K562 (cell line): ENCODE results near the gene RALGPS1. TPM values are rescaled to one million over a fixed set of nuclear protein-coding genes. Genes with fewer than 3 reads are reported as not detected.

ENCODE experiments used
- ARID2 ChIP-seq: fragments of 450-650 bp; IDR thresholded peaks from 2 replicates; pipeline ENCODE4 v1.6.1; 2017; ENCODE audit warnings: antibody characterized with exemption, mild to moderate bottlenecking
- ATF7 ChIP-seq: fragments of 450-650 bp; IDR thresholded peaks from 2 replicates; pipeline ENCODE4 v1.7.1; 2014; ENCODE audit warnings: mild to moderate bottlenecking, moderate library complexity
- DDX20 ChIP-seq: fragments of 450-650 bp; IDR thresholded peaks from 2 replicates; pipeline ENCODE4 v1.6.1; 2016; ENCODE audit warnings: missing genetic modification characterization, low read depth, mild to moderate bottlenecking, missing compliant biosample characterization, moderate library complexity
- FOXK1 ChIP-seq: sonication (generic); formaldehyde crosslinking; IDR thresholded peaks from 2 replicates; pipeline ENCODE4 v1.8.0; 2022; ENCODE audit warnings: missing genetic modification reagents, mild to moderate bottlenecking, borderline replicate concordance
- MTA3 ChIP-seq: fragments of 450-650 bp; formaldehyde crosslinking; IDR thresholded peaks from 2 replicates; pipeline ENCODE4 v1.6.1; 2017; ENCODE audit warnings: mild to moderate bottlenecking, borderline replicate concordance
- NCOA2 ChIP-seq, 2 experiments: fragments of 450-650 bp; IDR thresholded peaks; 2 replicates each; pipeline ENCODE4 v1.6.1; 2018; ENCODE audit warnings: mild to moderate bottlenecking in 2 of 2, moderate library complexity in 1 of 2; ENCODE audit not compliant: partially characterized antibody in 2 of 2
- NEUROD1 ChIP-seq: fragments of 150-350 bp; IDR thresholded peaks from 2 replicates; pipeline ENCODE4 v1.6.1; 2014; ENCODE audit warnings: borderline replicate concordance, low read length, low read depth; ENCODE audit not compliant: partially characterized antibody
- RUNX1 ChIP-seq: sonication (generic); IDR thresholded peaks from 2 replicates; pipeline ENCODE4 v1.6.1; 2016; ENCODE audit warnings: antibody characterized with exemption, low read depth
- SAP30 ChIP-seq: fragments of 200-600 bp; sonication (generic); IDR thresholded peaks from 2 replicates; pipeline ENCODE4 v1.6.1; 2012; ENCODE audit warnings: borderline replicate concordance, low read depth, mild to moderate bottlenecking, moderate library complexity, low read length, control low read depth, inconsistent platforms; ENCODE audit not compliant: insufficient read depth, poor library complexity, severe bottlenecking
- SMAD4 ChIP-seq: fragments of 250-450 bp; sonication (Bioruptor Pico); conservative IDR thresholded peaks from 2 replicates; pipeline ENCODE4 v1.8.0; 2021; ENCODE audit warnings: inconsistent platforms, mild to moderate bottlenecking, moderate library complexity
- SMC3 ChIP-seq: conservative IDR thresholded peaks from 2 replicates; pipeline ENCODE4 v1.6.1; 2011; ENCODE audit warnings: low read depth, low read length, improper control_type of control experiment; ENCODE audit not compliant: insufficient read depth
- TARDBP ChIP-seq: fragments of 450-650 bp; IDR thresholded peaks from 2 replicates; pipeline ENCODE4 v1.6.1; 2016
- ZNF316 ChIP-seq: fragments of 450-650 bp; IDR thresholded peaks from 2 replicates; pipeline ENCODE4 v1.6.1; 2016
- ZNF431 ChIP-seq: sonication (generic); formaldehyde crosslinking; IDR thresholded peaks from 2 replicates; pipeline ENCODE4 v1.8.0; 2022; ENCODE audit warnings: mild to moderate bottlenecking, missing genetic modification reagents
- ZNF584 ChIP-seq: fragments of 200-800 bp; sonication (Bioruptor generic); IDR thresholded peaks from 2 replicates; pipeline ENCODE4 v1.6.1; 2016; ENCODE audit warnings: low read depth, mild to moderate bottlenecking, missing genetic modification characterization, missing compliant biosample characterization
- polyA plus RNA-seq, 8 experiments: library from polyadenylated mRNA; depleted of rRNA in 4 of 8; stranded (reverse) in 5 of 8; unstranded in 3 of 8; fragments of >200 nt; fragmentation: Nextera tagmentation in 2 of 8; fragmentation: Illumina TruSeq in 1 of 8; extraction: Ambion mirVana in 2 of 8; extraction: Trizol in 1 of 8; gene quantifications; 2 replicates each; pipeline versions ENCODE4 v1.2.1 to v1.2.3, GENCODE V29; 2011 to 2014; ENCODE audit warnings: inconsistent platforms in 1 of 8, missing spikeins in 1 of 8
- total RNA-seq, 7 experiments: library from RNA; depleted of rRNA in 6 of 7; stranded (reverse); fragments of >200 nt in 6 of 7; fragmentation: Illumina TruSeq in 2 of 7; extraction: Trizol in 2 of 7; gene quantifications; 2 replicates each; pipeline versions ENCODE4 v1.2.1 to v1.2.3, GENCODE V29; 2011 to 2021; ENCODE audit warnings: low replicate concordance in 1 of 7
- TF ChIP-seq, protein P1 (sequence below): fragments of 250-450 bp; sonication (Bioruptor Pico); IDR thresholded peaks from 2 replicates; pipeline ENCODE4 v1.4.0; 2020; ENCODE audit warnings: borderline replicate concordance
- TF ChIP-seq, protein P2 (sequence below), 2 experiments: fragments of 450-650 bp; IDR thresholded peaks; 2 replicates each; pipeline ENCODE4 v1.6.1; 2018; ENCODE audit warnings: mild to moderate bottlenecking in 2 of 2, low read depth in 1 of 2; ENCODE audit not compliant: partially characterized antibody in 2 of 2
- TF ChIP-seq, protein P3 (sequence below): sonication (generic); formaldehyde crosslinking; IDR thresholded peaks from 2 replicates; pipeline ENCODE4 v1.8.0; 2022; ENCODE audit warnings: mild to moderate bottlenecking, low read depth, missing genetic modification reagents
- TF ChIP-seq, protein P4 (sequence below): fragments of 250-450 bp; sonication (Bioruptor Pico); IDR thresholded peaks from 2 replicates; pipeline ENCODE4 v1.5.0; 2020; ENCODE audit warnings: mild to moderate bottlenecking

The RALGPS1 gene
- total and polyA plus RNA-seq, 9 of the 15 experiments (the other 6 are each of a cell fraction or from before 2014, with no cell fraction given): 0.04 to 2.6 (median 1.5) TPM

DNA sequence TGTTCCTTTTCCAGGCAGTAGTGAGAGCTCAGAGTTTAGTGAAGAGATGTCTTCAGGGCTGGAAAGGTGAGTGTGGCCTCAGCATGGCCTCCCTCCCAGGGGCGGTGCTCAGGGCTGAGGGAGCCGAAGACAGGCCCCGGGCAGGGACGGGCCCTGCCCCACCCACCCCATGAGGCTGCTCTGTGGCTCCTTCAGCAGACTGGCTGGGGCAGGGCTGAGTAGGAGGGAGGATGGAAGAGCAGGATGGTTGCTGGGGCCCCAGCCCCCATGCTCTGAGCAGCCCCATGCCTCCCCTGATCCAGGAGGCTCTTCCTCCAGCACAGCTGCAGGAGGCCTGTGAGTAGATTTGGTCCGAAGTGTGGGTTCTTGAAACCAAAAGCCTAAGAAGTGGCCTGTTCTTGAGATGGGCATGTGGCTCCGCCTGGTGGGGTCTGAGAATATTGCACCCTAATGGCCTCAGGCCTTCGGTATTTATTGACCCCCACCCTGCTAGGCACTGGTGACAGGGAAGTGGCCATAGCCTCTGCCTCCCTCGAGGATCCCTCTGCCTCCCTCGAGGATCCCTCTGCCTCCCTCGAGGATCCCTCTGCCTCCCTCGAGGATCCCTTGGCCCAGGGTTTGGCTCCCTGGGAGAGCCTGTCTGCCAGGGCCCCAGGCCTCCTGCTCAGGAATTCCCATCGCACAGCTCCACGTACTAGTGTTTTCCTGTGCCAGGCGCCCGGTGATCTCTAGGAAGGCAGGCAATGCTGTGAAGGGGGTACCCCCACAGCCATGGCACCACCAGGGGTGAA, 284.6 kb downstream of the RALGPS1 start (continued):
- TF ChIP-seq TARDBP: no peak
- TF ChIP-seq, protein P1, sequence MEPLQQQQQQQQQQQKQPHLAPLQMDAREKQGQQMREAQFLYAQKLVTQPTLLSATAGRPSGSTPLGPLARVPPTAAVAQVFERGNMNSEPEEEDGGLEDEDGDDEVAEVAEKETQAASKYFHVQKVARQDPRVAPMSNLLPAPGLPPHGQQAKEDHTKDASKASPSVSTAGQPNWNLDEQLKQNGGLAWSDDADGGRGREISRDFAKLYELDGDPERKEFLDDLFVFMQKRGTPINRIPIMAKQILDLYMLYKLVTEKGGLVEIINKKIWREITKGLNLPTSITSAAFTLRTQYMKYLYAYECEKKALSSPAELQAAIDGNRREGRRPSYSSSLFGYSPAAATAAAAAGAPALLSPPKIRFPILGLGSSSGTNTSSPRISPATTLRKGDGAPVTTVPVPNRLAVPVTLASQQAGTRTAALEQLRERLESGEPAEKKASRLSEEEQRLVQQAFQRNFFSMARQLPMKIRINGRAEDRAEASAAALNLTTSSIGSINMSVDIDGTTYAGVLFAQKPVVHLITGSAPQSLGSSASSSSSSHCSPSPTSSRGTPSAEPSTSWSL (CRISPR knock-in tag): peak; percentile 69; the same call in 1 of the 2 replicates
- TF ChIP-seq, protein P2, sequence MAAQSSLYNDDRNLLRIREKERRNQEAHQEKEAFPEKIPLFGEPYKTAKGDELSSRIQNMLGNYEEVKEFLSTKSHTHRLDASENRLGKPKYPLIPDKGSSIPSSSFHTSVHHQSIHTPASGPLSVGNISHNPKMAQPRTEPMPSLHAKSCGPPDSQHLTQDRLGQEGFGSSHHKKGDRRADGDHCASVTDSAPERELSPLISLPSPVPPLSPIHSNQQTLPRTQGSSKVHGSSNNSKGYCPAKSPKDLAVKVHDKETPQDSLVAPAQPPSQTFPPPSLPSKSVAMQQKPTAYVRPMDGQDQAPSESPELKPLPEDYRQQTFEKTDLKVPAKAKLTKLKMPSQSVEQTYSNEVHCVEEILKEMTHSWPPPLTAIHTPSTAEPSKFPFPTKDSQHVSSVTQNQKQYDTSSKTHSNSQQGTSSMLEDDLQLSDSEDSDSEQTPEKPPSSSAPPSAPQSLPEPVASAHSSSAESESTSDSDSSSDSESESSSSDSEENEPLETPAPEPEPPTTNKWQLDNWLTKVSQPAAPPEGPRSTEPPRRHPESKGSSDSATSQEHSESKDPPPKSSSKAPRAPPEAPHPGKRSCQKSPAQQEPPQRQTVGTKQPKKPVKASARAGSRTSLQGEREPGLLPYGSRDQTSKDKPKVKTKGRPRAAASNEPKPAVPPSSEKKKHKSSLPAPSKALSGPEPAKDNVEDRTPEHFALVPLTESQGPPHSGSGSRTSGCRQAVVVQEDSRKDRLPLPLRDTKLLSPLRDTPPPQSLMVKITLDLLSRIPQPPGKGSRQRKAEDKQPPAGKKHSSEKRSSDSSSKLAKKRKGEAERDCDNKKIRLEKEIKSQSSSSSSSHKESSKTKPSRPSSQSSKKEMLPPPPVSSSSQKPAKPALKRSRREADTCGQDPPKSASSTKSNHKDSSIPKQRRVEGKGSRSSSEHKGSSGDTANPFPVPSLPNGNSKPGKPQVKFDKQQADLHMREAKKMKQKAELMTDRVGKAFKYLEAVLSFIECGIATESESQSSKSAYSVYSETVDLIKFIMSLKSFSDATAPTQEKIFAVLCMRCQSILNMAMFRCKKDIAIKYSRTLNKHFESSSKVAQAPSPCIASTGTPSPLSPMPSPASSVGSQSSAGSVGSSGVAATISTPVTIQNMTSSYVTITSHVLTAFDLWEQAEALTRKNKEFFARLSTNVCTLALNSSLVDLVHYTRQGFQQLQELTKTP (IDR thresholded peaks at IDR 0.05; ENCODE audit: low read depth in 1 of 2, partially characterized antibody in 2 of 2): no peak
- TF ChIP-seq NCOA2 (IDR thresholded peaks at IDR 0.05; ENCODE audit: partially characterized antibody in 2 of 2): no peak
- TF ChIP-seq SMC3: peak; percentile 97
- TF ChIP-seq ATF7: no peak
- no peak for TF ChIP-seq FOXK1 (CRISPR knock-in tag)
- TF ChIP-seq, protein P3, sequence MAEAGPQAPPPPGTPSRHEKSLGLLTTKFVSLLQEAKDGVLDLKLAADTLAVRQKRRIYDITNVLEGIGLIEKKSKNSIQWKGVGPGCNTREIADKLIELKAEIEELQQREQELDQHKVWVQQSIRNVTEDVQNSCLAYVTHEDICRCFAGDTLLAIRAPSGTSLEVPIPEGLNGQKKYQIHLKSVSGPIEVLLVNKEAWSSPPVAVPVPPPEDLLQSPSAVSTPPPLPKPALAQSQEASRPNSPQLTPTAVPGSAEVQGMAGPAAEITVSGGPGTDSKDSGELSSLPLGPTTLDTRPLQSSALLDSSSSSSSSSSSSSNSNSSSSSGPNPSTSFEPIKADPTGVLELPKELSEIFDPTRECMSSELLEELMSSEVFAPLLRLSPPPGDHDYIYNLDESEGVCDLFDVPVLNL (CRISPR knock-in tag): no peak
- 0 out of 2 replicates have a peak, but pooled peaks have one; percentile 6 for TF ChIP-seq MTA3
- TF ChIP-seq DDX20 (tag): no peak
- TF ChIP-seq ZNF316: no peak
- 0 out of 2 replicates have a peak, but pooled peaks have one; percentile 31 for TF ChIP-seq ZNF431 (CRISPR knock-in tag)
- no peak for TF ChIP-seq RUNX1
- TF ChIP-seq, protein P4, sequence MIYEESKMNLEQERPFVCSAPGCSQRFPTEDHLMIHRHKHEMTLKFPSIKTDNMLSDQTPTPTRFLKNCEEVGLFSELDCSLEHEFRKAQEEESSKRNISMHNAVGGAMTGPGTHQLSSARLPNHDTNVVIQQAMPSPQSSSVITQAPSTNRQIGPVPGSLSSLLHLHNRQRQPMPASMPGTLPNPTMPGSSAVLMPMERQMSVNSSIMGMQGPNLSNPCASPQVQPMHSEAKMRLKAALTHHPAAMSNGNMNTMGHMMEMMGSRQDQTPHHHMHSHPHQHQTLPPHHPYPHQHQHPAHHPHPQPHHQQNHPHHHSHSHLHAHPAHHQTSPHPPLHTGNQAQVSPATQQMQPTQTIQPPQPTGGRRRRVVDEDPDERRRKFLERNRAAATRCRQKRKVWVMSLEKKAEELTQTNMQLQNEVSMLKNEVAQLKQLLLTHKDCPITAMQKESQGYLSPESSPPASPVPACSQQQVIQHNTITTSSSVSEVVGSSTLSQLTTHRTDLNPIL: no peak
- TF ChIP-seq ARID2: peak; percentile 86
- TF ChIP-seq SAP30: no peak
- TF ChIP-seq ZNF584 (CRISPR knock-in tag): no peak
- no peak for TF ChIP-seq NEUROD1
- 0 out of 2 replicates have a peak, but pooled peaks have one; percentile 36 for TF ChIP-seq SMAD4 (CRISPR knock-in tag)
